ENCODE results near the gene BCLAF1. TPM values are rescaled to one million over a fixed set of nuclear protein-coding genes. Genes with fewer than 3 reads are reported as not detected.

The BCLAF1 gene
- total RNA-seq, 1 donor: 124 TPM

DNA sequence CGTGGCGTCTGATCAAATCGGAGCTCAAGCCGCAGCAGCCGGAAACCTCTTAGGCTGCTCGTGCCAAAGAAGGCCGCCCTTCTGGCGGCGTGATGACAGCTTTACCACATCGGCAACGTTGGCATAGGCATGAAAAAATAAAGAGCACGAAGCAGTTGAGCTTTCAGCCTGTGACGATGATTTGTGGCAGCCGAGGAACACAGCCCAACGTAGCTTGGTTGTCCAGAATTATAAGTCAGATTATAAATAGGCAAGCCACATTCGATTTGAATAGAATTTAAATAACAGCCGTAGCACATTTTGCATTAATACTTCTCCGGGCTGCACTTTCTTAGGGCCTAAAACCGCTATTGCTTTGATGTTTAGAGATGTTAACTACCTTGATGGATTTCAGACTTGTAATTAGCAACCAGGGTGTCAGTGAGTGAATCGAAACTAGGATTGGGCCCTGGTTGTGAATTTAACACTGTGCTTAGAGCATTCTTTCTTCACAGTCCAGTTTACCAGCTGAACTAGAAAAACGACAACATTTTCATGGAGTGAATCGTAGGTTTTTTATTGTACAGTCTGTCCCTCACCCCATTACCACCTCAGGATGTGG is 864 bp upstream of the BCLAF1 start:
- Histone ChIP-seq H2AFZ (ENCODE audit: low read length) (peak overlapping the region; percentile 65), H3K79me2 (ENCODE audit: insufficient read depth, low read length) (peaks cover 40% of the 10 kb centered on the region), H3K27ac (ENCODE audit: low read depth, low read length) (peak overlapping the region; percentile 98), H3K4me2 (ENCODE audit: insufficient read depth, low read length) (peak overlapping the region; percentile 99), H3K27me3 (ENCODE audit: insufficient read depth, low read length) (no peaks in the 10 kb centered on the region), H3K4me3 (ENCODE audit: insufficient read depth, low read length) (peak overlapping the region; percentile 86), H3K36me3 (ENCODE audit: insufficient read depth, low read length) (no peaks in the 10 kb centered on the region), H4K20me1 (ENCODE audit: insufficient read depth, low read length) (peaks cover 32% of the 10 kb centered on the region), H3K4me1 (ENCODE audit: insufficient read depth, low read length) (peaks cover 25% of the 10 kb centered on the region), H3K9me3 (ENCODE audit: low read depth, low read length) (no peaks in the 10 kb centered on the region)
- TF ChIP-seq, protein P1, sequence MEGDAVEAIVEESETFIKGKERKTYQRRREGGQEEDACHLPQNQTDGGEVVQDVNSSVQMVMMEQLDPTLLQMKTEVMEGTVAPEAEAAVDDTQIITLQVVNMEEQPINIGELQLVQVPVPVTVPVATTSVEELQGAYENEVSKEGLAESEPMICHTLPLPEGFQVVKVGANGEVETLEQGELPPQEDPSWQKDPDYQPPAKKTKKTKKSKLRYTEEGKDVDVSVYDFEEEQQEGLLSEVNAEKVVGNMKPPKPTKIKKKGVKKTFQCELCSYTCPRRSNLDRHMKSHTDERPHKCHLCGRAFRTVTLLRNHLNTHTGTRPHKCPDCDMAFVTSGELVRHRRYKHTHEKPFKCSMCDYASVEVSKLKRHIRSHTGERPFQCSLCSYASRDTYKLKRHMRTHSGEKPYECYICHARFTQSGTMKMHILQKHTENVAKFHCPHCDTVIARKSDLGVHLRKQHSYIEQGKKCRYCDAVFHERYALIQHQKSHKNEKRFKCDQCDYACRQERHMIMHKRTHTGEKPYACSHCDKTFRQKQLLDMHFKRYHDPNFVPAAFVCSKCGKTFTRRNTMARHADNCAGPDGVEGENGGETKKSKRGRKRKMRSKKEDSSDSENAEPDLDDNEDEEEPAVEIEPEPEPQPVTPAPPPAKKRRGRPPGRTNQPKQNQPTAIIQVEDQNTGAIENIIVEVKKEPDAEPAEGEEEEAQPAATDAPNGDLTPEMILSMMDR (IDR thresholded peaks at IDR 0.05; ENCODE audit: extremely low read depth, low read depth, low read length): no peak
- DNase-seq (ENCODE audit: insufficient read length, low spot score, missing footprints): peak; percentile 85

DNA sequence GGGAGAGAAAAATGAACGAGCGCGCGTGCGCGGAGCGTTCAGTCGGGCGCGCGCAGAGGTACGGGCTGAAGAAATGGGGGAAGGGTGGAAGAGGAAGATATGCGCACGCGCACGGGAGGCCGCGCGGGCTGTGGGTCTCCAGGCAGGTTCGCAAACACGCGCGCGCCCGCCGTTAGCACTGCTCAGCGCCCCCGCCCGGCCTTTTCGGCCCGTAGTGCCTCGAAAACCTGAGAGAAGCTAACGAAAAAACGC is 393 bp downstream of the BCLAF1 start:
- H3K4me3 ChIP-seq (ENCODE audit: insufficient read depth, low read length): peak overlapping the region; percentile 86
- no peaks in the 10 kb centered on the region for H3K36me3 ChIP-seq (ENCODE audit: insufficient read depth, low read length)
- TF ChIP-seq, protein P1 (IDR thresholded peaks at IDR 0.05; ENCODE audit: extremely low read depth, low read depth, low read length): no peak
- peaks cover 44% of the 10 kb centered on the region for H4K20me1 ChIP-seq (ENCODE audit: insufficient read depth, low read length)
- H3K4me1 ChIP-seq (ENCODE audit: insufficient read depth, low read length): peaks cover 38% of the 10 kb centered on the region
- H3K27ac ChIP-seq (ENCODE audit: low read depth, low read length): peak overlapping the region; percentile 98
- peak; percentile 87 for DNase-seq (ENCODE audit: insufficient read length, low spot score, missing footprints)
- peak overlapping the region; percentile 45 for H2AFZ ChIP-seq (ENCODE audit: low read length)
- H3K9me3 ChIP-seq (ENCODE audit: low read depth, low read length): no peaks in the 10 kb centered on the region
- no peaks in the 10 kb centered on the region for H3K27me3 ChIP-seq (ENCODE audit: insufficient read depth, low read length)
- H3K79me2 ChIP-seq (ENCODE audit: insufficient read depth, low read length): peaks cover 53% of the 10 kb centered on the region
- peak overlapping the region; percentile 99 for H3K4me2 ChIP-seq (ENCODE audit: insufficient read depth, low read length)

DNA sequence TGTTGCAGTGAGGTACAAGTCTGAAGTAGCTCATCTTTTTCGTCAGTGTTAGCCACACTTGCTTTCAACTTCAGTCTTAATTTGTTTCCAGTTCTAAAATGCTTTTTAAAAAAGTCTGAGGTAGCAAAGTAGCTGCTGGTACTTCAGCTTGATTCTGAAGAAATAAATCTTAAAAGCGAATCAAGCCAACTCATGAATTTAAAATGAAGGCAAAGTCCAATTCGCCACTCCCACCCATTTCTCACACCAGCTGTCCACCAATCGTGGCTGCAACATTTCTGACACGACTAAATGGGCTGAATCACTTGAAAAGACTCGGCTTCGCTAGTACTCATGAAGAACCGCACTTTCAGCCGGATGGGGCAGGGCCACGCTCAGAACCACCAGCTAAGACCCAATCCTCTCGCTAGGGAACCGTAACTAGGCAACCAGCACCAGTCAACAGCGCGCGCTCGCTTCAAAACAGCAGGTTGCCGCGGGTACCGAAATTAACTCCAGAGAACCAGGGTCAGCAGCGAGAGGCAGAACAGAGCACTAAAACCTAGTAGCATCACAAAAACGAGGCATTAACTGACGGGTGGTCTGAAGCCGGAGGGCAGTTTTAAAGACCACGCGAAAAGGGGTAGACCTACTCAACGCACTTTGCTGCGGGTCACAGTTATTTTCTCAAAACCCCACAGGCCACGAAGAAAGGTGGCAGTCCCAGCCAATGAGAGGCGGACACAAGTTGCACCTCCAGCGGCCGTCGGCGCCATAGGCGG is 900 bp downstream of the BCLAF1 start:
- DNase-seq (ENCODE audit: insufficient read length, low spot score, missing footprints): peak; percentile 94
- no peaks in the 10 kb centered on the region for H3K27me3 ChIP-seq (ENCODE audit: insufficient read depth, low read length)
- peaks cover 58% of the 10 kb centered on the region for H3K79me2 ChIP-seq (ENCODE audit: insufficient read depth, low read length)
- TF ChIP-seq, protein P1 (IDR thresholded peaks at IDR 0.05; ENCODE audit: extremely low read depth, low read depth, low read length): peak; percentile 6
- H3K36me3 ChIP-seq (ENCODE audit: insufficient read depth, low read length): no peaks in the 10 kb centered on the region
- peak overlapping the region; percentile 99 for H3K4me2 ChIP-seq (ENCODE audit: insufficient read depth, low read length)
- peaks cover 41% of the 10 kb centered on the region for H3K4me1 ChIP-seq (ENCODE audit: insufficient read depth, low read length)
- peak overlapping the region; percentile 98 for H3K27ac ChIP-seq (ENCODE audit: low read depth, low read length)
- no peaks in the 10 kb centered on the region for H3K9me3 ChIP-seq (ENCODE audit: low read depth, low read length)
- H2AFZ ChIP-seq (ENCODE audit: low read length): no peak overlapping the region
- peak overlapping the region; percentile 86 for H3K4me3 ChIP-seq (ENCODE audit: insufficient read depth, low read length)
- H4K20me1 ChIP-seq (ENCODE audit: insufficient read depth, low read length): peaks cover 48% of the 10 kb centered on the region

DNA sequence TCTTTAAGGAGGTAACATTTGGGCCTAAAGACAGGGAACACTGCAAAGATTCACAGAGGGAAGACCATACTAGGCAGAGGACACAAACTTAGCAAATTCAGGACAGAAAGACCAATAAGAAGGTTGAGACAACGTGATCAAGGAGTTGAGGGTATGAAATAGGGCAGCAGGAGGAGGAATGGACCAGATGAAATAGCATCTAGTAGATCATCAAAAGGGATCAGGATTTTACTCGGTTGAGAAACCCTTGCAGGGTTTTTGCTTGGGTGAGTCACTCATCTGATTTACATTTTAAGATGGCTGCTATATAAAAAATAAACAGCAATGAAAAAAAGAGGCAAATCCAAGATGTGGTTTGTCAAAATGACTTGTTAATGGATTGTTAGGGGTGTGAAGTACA is 4.7 kb downstream of the BCLAF1 start:
- peaks cover 85% of the 10 kb centered on the region for H4K20me1 ChIP-seq (ENCODE audit: insufficient read depth, low read length)
- TF ChIP-seq, protein P1 (IDR thresholded peaks at IDR 0.05; ENCODE audit: extremely low read depth, low read depth, low read length): no peak
- peak overlapping the region; percentile 29 for H3K27ac ChIP-seq (ENCODE audit: low read depth, low read length)

More for the DNA sequence above, 4.7 kb downstream of the BCLAF1 start:
- Histone ChIP-seq H3K9me3 (ENCODE audit: low read depth, low read length) (no peaks in the 10 kb centered on the region), H3K4me2 (ENCODE audit: insufficient read depth, low read length) (peak overlapping the region; percentile 68), H3K27me3 (ENCODE audit: insufficient read depth, low read length) (no peaks in the 10 kb centered on the region), H3K4me1 (ENCODE audit: insufficient read depth, low read length) (peaks cover 47% of the 10 kb centered on the region), H3K36me3 (ENCODE audit: insufficient read depth, low read length) (peaks cover 13% of the 10 kb centered on the region), H2AFZ (ENCODE audit: low read length) (no peak overlapping the region), H3K4me3 (ENCODE audit: insufficient read depth, low read length) (peak overlapping the region; percentile 29), H3K79me2 (ENCODE audit: insufficient read depth, low read length) (peaks cover 96% of the 10 kb centered on the region)
- peak; percentile 88 for DNase-seq (ENCODE audit: insufficient read length, low spot score, missing footprints)

Data from osteoblast (primary cell).